Astrocyte (in vitro differentiated cells and primary cell): Measurements from ENCODE around the gene ANKRD44. TPM values are rescaled to one million over a fixed set of nuclear protein-coding genes. Genes with fewer than 3 reads are reported as not detected.

Experiments
- DNase-seq: peaks from one replicate; pipeline ENCODE4 v3.0.0-alpha.2; 2010; ENCODE audit warnings: low read depth
- FAIRE-seq: peaks from 2 replicates; lab custom pipeline; 2011; peaks lifted over from hg19 to GRCh38; lab: Jason Lieb, UNC
- H2AFZ ChIP-seq: 2 replicates; pipeline ENCODE4 v1.6.0; 2012; ENCODE audit warnings: low read depth, low read length, inconsistent platforms
- H3K27ac ChIP-seq: 2 replicates; pipeline ENCODE4 v1.5.1; 2011; ENCODE audit warnings: low read depth, low read length, inconsistent platforms
- H3K27me3 ChIP-seq: 2 replicates; pipeline ENCODE4 v1.6.0; 2011; ENCODE audit warnings: low read length, inconsistent platforms; ENCODE audit not compliant: insufficient read depth
- H3K36me3 ChIP-seq: 2 replicates; pipeline ENCODE4 v1.5.1; 2011; ENCODE audit warnings: low read length, inconsistent platforms; ENCODE audit not compliant: insufficient read depth
- H3K4me1 ChIP-seq: 2 replicates; pipeline ENCODE4 v1.5.1; 2011; ENCODE audit warnings: low read length, inconsistent platforms; ENCODE audit not compliant: insufficient read depth
- H3K4me2 ChIP-seq: 2 replicates; pipeline ENCODE4 v1.6.0; 2012; ENCODE audit warnings: low read length, inconsistent platforms
- H3K4me3 ChIP-seq: 2 replicates; pipeline ENCODE4 v1.5.1; 2011; ENCODE audit warnings: low read depth, mild to moderate bottlenecking, low read length, inconsistent platforms; ENCODE audit not compliant: insufficient read depth
- H3K79me2 ChIP-seq: 2 replicates; pipeline ENCODE4 v1.6.0; 2012; ENCODE audit warnings: mild to moderate bottlenecking, low read length, inconsistent platforms; ENCODE audit not compliant: insufficient read depth
- H3K9ac ChIP-seq: 2 replicates; pipeline ENCODE4 v1.6.0; 2012; ENCODE audit warnings: mild to moderate bottlenecking, low read length, inconsistent platforms
- H3K9me3 ChIP-seq: 2 replicates; pipeline ENCODE4 v1.5.1; 2012; ENCODE audit warnings: low read depth, mild to moderate bottlenecking, low read length, inconsistent platforms; ENCODE audit not compliant: insufficient read depth
- H4K20me1 ChIP-seq: 2 replicates; pipeline ENCODE4 v1.6.0; 2012; ENCODE audit warnings: low read length, inconsistent platforms; ENCODE audit not compliant: insufficient read depth
- H3K27ac Mint-ChIP-seq: one replicate; pipeline ENCODE4 v1.8.0; 2021; ENCODE audit warnings: mild to moderate bottlenecking, mixed read lengths; ENCODE audit not compliant: unreplicated experiment
- H3K27me3 Mint-ChIP-seq: one replicate; pipeline ENCODE4 v1.8.0; 2021; ENCODE audit warnings: low read depth, mixed read lengths; ENCODE audit not compliant: unreplicated experiment
- H3K36me3 Mint-ChIP-seq: one replicate; pipeline ENCODE4 v1.8.0; 2021; ENCODE audit warnings: low read depth, mixed read lengths; ENCODE audit not compliant: unreplicated experiment
- H3K4me1 Mint-ChIP-seq: one replicate; pipeline ENCODE4 v1.8.0; 2021; ENCODE audit warnings: low read depth, mixed read lengths; ENCODE audit not compliant: unreplicated experiment
- H3K4me3 Mint-ChIP-seq: one replicate; pipeline ENCODE4 v1.8.0; 2021; ENCODE audit warnings: mild to moderate bottlenecking, moderate library complexity, mixed read lengths; ENCODE audit not compliant: unreplicated experiment
- H3K9me3 Mint-ChIP-seq: one replicate; pipeline ENCODE4 v1.8.0; 2021; ENCODE audit warnings: mild to moderate bottlenecking, mixed read lengths; ENCODE audit not compliant: unreplicated experiment
- CTCF ChIP-seq: IDR thresholded peaks from 2 replicates; pipeline ENCODE4 v1.5.1; 2011; ENCODE audit warnings: low read depth, mild to moderate bottlenecking, inconsistent platforms, low read length, moderate library complexity; ENCODE audit not compliant: insufficient read depth
- EZH2 ChIP-seq: IDR thresholded peaks from 2 replicates; pipeline ENCODE4 v1.6.1; 2012; ENCODE audit warnings: mild to moderate bottlenecking, low read length, inconsistent platforms; ENCODE audit not compliant: insufficient read depth
- total RNA-seq: library from RNA; stranded (reverse); gene quantifications from 2 replicates; pipeline ENCODE4 v1.2.1, GENCODE V29; 2021

ANKRD44 gene
- total RNA-seq, 1 donor from 2014 or later, result 7.2 TPM

GRCh38 chr2:197251163-197251562 is 59.4 kb downstream of the ANKRD44 start:
- H3K27me3 ChIP-seq, result no peaks in the 10 kb centered on the region
- DNase-seq, result no peak
- Mint-ChIP-seq H3K4me3 (no peak overlapping the region), H3K4me1 (peaks cover 15% of the 10 kb centered on the region), H3K9me3 (peaks cover 3% of the 10 kb centered on the region), H3K27ac (no peak overlapping the region), H3K27me3 (no peaks in the 10 kb centered on the region), H3K36me3 (no peaks in the 10 kb centered on the region)
- FAIRE-seq, result no peak
- TF ChIP-seq EZH2, result no peak
- TF ChIP-seq CTCF, result no peak
- no peak overlapping the region for H3K9ac ChIP-seq
- no peaks in the 10 kb centered on the region for H3K79me2 ChIP-seq
- no peaks in the 10 kb centered on the region for H3K9me3 ChIP-seq
- H4K20me1 ChIP-seq, result no peaks in the 10 kb centered on the region
- no peak overlapping the region for H3K4me2 ChIP-seq
- H3K27ac ChIP-seq, result no peak overlapping the region
- H2AFZ ChIP-seq, result no peak overlapping the region
- no peaks in the 10 kb centered on the region for H3K36me3 ChIP-seq
- H3K4me3 ChIP-seq, result no peak overlapping the region
- peaks cover 7% of the 10 kb centered on the region for H3K4me1 ChIP-seq

DNA sequence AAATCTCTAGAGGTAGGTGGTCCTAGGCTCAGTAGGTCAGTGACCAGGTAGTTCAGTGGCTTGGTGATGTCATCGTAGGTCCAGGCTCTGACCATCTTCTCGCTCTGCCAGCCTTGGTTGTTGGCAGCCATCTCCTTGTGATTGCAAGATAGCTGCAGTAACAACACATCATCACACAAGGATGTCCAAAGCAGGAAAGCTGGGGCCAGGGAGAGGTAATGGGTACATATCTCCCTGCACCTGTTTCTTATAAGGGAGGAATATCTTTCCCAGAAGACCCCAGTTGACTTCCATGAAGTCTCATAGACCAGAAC is 60.5 kb downstream of the ANKRD44 start:
- Mint-ChIP-seq H3K27me3 (no peaks in the 10 kb centered on the region), H3K36me3 (no peaks in the 10 kb centered on the region), H3K9me3 (peaks cover 3% of the 10 kb centered on the region), H3K27ac (no peak overlapping the region), H3K4me3 (no peak overlapping the region), H3K4me1 (peaks cover 10% of the 10 kb centered on the region)
- no peak overlapping the region for H3K9ac ChIP-seq
- FAIRE-seq (no peak), DNase-seq (no peak)
- no peak overlapping the region for H3K4me2 ChIP-seq
- no peaks in the 10 kb centered on the region for H4K20me1 ChIP-seq
- no peaks in the 10 kb centered on the region for H3K9me3 ChIP-seq
- H3K4me3 ChIP-seq, result no peak overlapping the region
- H3K27me3 ChIP-seq, result no peaks in the 10 kb centered on the region
- TF ChIP-seq EZH2 (no peak), CTCF (no peak)
- H3K4me1 ChIP-seq, result no peaks in the 10 kb centered on the region
- no peaks in the 10 kb centered on the region for H3K36me3 ChIP-seq
- H2AFZ ChIP-seq, result no peak overlapping the region
- H3K79me2 ChIP-seq, result no peaks in the 10 kb centered on the region
- H3K27ac ChIP-seq, result no peak overlapping the region

DNA sequence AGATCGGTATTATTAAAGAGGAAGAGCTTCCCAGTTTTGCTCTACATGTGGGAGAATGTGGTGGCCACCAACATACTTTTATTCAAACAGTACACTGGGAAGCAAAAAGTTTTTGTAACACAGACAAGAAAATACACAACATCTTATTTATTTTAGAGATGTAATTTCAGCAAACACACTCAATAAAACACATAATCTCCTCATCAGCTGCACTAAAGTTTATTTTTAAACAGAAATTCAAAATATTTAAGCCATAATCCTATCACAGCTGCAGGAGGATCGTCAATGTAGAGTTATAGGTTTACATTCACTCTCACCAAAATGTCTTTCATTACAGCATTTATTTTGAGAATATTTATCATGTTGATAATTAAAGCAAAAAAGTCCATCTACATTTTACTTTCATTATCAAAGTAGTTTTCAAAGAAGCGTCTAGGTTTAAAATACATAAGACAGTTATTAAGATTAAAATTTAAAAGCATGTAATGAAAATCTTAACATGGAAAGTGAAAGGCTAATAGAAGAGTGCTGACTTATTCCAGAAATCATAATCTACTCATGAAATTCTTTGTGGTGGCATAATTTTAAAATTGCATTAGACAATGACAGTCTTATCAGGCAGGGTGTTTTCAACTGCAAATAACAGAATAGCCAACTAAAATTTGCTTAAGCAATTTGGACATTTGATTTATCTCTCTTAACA is 61.0 kb downstream of the ANKRD44 start:
- H3K4me3 Mint-ChIP-seq, result no peak overlapping the region
- H3K9me3 ChIP-seq, result no peaks in the 10 kb centered on the region
- H3K36me3 ChIP-seq, result no peaks in the 10 kb centered on the region
- H3K4me2 ChIP-seq, result no peak overlapping the region
- no peak overlapping the region for H3K9ac ChIP-seq
- H3K9me3 Mint-ChIP-seq, result peaks cover 3% of the 10 kb centered on the region
- no peak for TF ChIP-seq EZH2
- TF ChIP-seq CTCF, result no peak
- H3K27me3 ChIP-seq, result no peaks in the 10 kb centered on the region
- H3K4me1 Mint-ChIP-seq, result peaks cover 8% of the 10 kb centered on the region
- no peak for FAIRE-seq
- H3K79me2 ChIP-seq, result no peaks in the 10 kb centered on the region
- no peaks in the 10 kb centered on the region for H3K36me3 Mint-ChIP-seq
- no peak overlapping the region for H3K27ac ChIP-seq
- no peaks in the 10 kb centered on the region for H4K20me1 ChIP-seq
- no peak overlapping the region for H3K27ac Mint-ChIP-seq
- H3K4me1 ChIP-seq, result no peaks in the 10 kb centered on the region
- no peak for DNase-seq
- H3K4me3 ChIP-seq, result no peak overlapping the region
- no peak overlapping the region for H2AFZ ChIP-seq
- H3K27me3 Mint-ChIP-seq, result no peaks in the 10 kb centered on the region
